IMR-90 (cell line): Measurements from ENCODE around the gene SBK3. TPM values are rescaled to one million over a fixed set of nuclear protein-coding genes. Genes with fewer than 3 reads are reported as not detected.
A peak's percentile ranks its signal among the peaks of the same experiment; 100 is the strongest.

ENCODE experiments used
- ATAC-seq: fragments of 200-7000 bp; cut with Tn5 transposase; 2 replicates; pipeline ENCODE4 v1.9.1; 2020; ENCODE audit warnings: low read depth, mild to moderate bottlenecking, moderate library complexity
- BruUV-seq: library from RNA; stranded (reverse); fragments of 400-500 nt; replicated peaks from 2 replicates; lab custom pipeline; 2021; lab: Mats Ljungman, UMichigan
- CTCF ChIA-PET: fragments of 300-600 bp; formaldehyde crosslinking; extraction: SDS; loops from one replicate; lab custom pipeline; 2021; ENCODE audit warnings: antibody characterized with exemption; lab: Yijun Ruan, JAX
- POLR2A ChIA-PET: fragments of 300-600 bp; sonication (Branson Sonifier 250); formaldehyde crosslinking; loops from one replicate; lab custom pipeline; 2022; ENCODE audit warnings: antibody characterized with exemption; ENCODE audit not compliant: unreplicated experiment; lab: Charles Lee
- DNase-seq: peaks from one replicate; pipeline ENCODE4 v3.0.0; 2013
- H2AFZ ChIP-seq: replicated peaks from 2 replicates; pipeline ENCODE3; 2013; ENCODE audit warnings: low read length, mild to moderate bottlenecking; ENCODE audit not compliant: poor library complexity
- H2AK5ac ChIP-seq: 2 replicates; pipeline ENCODE4 v1.6.1; 2013; ENCODE audit warnings: low read depth, low read length, inconsistent platforms
- H2AK9ac ChIP-seq: replicated peaks from 2 replicates; pipeline ENCODE3; 2013; ENCODE audit warnings: mild to moderate bottlenecking, low read depth, low read length, moderate library complexity; ENCODE audit not compliant: poor library complexity
- H2BK120ac ChIP-seq: 2 replicates; pipeline ENCODE4 v1.6.1; 2013; ENCODE audit warnings: low read depth, low read length, inconsistent platforms
- H2BK15ac ChIP-seq: 3 replicates; pipeline ENCODE4 v1.6.1; 2013; ENCODE audit warnings: low read depth, low read length, inconsistent platforms
- H2BK20ac ChIP-seq: 2 replicates; pipeline ENCODE4 v1.6.1; 2013; ENCODE audit warnings: low read depth, mild to moderate bottlenecking, inconsistent platforms, low read length, moderate library complexity
- H2BK5ac ChIP-seq: 2 replicates; pipeline ENCODE4 v1.6.1; 2013; ENCODE audit warnings: mild to moderate bottlenecking, low read depth, low read length, inconsistent platforms; ENCODE audit not compliant: poor library complexity, severe bottlenecking
- H3K14ac ChIP-seq: replicated peaks from 2 replicates; pipeline ENCODE4 v1.6.1; 2013; ENCODE audit warnings: low read depth, low read length, inconsistent platforms
- H3K18ac ChIP-seq: 2 replicates; pipeline ENCODE4 v1.6.1; 2013; ENCODE audit warnings: low read depth, low read length, control low read depth
- H3K23ac ChIP-seq: 2 replicates; pipeline ENCODE4 v1.6.1; 2013; ENCODE audit warnings: low read depth, low read length, inconsistent platforms
- H3K27ac ChIP-seq: 2 replicates; pipeline ENCODE4 v1.5.1; 2013; ENCODE audit warnings: mild to moderate bottlenecking, control low read depth, low read length; ENCODE audit not compliant: insufficient read depth
- H3K27me3 ChIP-seq: 2 replicates; pipeline ENCODE4 v1.6.1; 2013; ENCODE audit warnings: low read length; ENCODE audit not compliant: control insufficient read depth, insufficient read depth
- H3K36me3 ChIP-seq: 2 replicates; pipeline ENCODE4 v1.6.1; 2013; ENCODE audit warnings: low read length, mixed read lengths; ENCODE audit not compliant: control insufficient read depth, insufficient read depth
- H3K4ac ChIP-seq: 2 replicates; pipeline ENCODE4 v1.6.1; 2013; ENCODE audit warnings: low read depth, low read length, inconsistent platforms
- H3K4me1 ChIP-seq: 2 replicates; pipeline ENCODE4 v1.6.1; 2013; ENCODE audit warnings: low read length, mixed read lengths; ENCODE audit not compliant: control insufficient read depth, insufficient read depth
- H3K4me2 ChIP-seq: 2 replicates; pipeline ENCODE4 v1.6.1; 2013; ENCODE audit warnings: low read depth, mild to moderate bottlenecking, control low read depth, low read length, moderate library complexity
- H3K4me3 ChIP-seq: 2 replicates; pipeline ENCODE4 v1.5.1; 2013; ENCODE audit warnings: low read depth, mild to moderate bottlenecking, control low read depth, low read length, moderate library complexity; ENCODE audit not compliant: insufficient read depth
- H3K56ac ChIP-seq: 2 replicates; pipeline ENCODE4 v1.6.1; 2013; ENCODE audit warnings: low read length, inconsistent platforms; ENCODE audit not compliant: insufficient read depth; ENCODE audit errors: extremely low read depth
- H3K79me1 ChIP-seq, 2 experiments: 2 replicates each; pipeline ENCODE4 v1.6.1; 2013; ENCODE audit warnings: low read length in 2 of 2, inconsistent platforms in 1 of 2, low read depth in 1 of 2
- H3K9ac ChIP-seq: 2 replicates; pipeline ENCODE4 v1.6.1; 2013; ENCODE audit warnings: low read depth, low read length, control low read depth
- H3K9me1 ChIP-seq: 2 replicates; pipeline ENCODE4 v1.6.1; 2013; ENCODE audit warnings: low read length, inconsistent platforms; ENCODE audit not compliant: insufficient read depth
- H3K9me3 ChIP-seq: 2 replicates; pipeline ENCODE4 v1.6.1; 2013; ENCODE audit warnings: low read length; ENCODE audit not compliant: control insufficient read depth, insufficient read depth
- H4K20me1 ChIP-seq: 2 replicates; pipeline ENCODE4 v1.6.1; 2013; ENCODE audit warnings: low read length, inconsistent platforms; ENCODE audit not compliant: insufficient read depth
- H4K5ac ChIP-seq: 2 replicates; pipeline ENCODE4 v1.6.1; 2013; ENCODE audit warnings: mild to moderate bottlenecking, low read depth, low read length, control low read depth
- H4K8ac ChIP-seq, 2 experiments: 2 replicates each; pipeline ENCODE4 v1.6.1; 2013; ENCODE audit warnings: low read depth in 2 of 2, low read length in 2 of 2, control low read depth in 1 of 2, inconsistent platforms in 1 of 2
- H4K91ac ChIP-seq: 2 replicates; pipeline ENCODE4 v1.6.1; 2013; ENCODE audit warnings: low read depth, low read length, inconsistent platforms; ENCODE audit not compliant: insufficient read depth
- BHLHE40 ChIP-seq: fragments of 150-350 bp; IDR thresholded peaks from 2 replicates; pipeline ENCODE4 v1.6.1; 2016; ENCODE audit warnings: mild to moderate bottlenecking, low read depth, low read length
- CEBPB ChIP-seq: IDR thresholded peaks from 2 replicates; pipeline ENCODE4 v1.6.1; 2012; ENCODE audit warnings: low read depth, low read length, improper control_type of control experiment
- FOS ChIP-seq: fragments of 150-350 bp; IDR thresholded peaks from 2 replicates; pipeline ENCODE4 v1.6.1; 2016; ENCODE audit warnings: low read depth, low read length
- MAFK ChIP-seq: IDR thresholded peaks from 2 replicates; pipeline ENCODE4 v1.6.1; 2012; ENCODE audit warnings: low read depth, low read length, improper control_type of control experiment
- MAZ ChIP-seq: IDR thresholded peaks from 2 replicates; pipeline ENCODE4 v1.6.1; 2012; ENCODE audit warnings: low read depth, mild to moderate bottlenecking, low read length, improper control_type of control experiment, moderate library complexity, borderline replicate concordance
- MXI1 ChIP-seq: IDR thresholded peaks from 2 replicates; pipeline ENCODE4 v1.6.1; 2012; ENCODE audit warnings: low read depth, mild to moderate bottlenecking, low read length, moderate library complexity, borderline replicate concordance
- NFE2L2 ChIP-seq: fragments of 150-350 bp; IDR thresholded peaks from 2 replicates; pipeline ENCODE4 v1.6.1; 2016; ENCODE audit warnings: low read depth, mild to moderate bottlenecking, low read length
- POLR2A ChIP-seq: IDR thresholded peaks from 2 replicates; pipeline ENCODE4 v1.6.1; 2012; ENCODE audit warnings: mild to moderate bottlenecking, low read depth, low read length
- RAD21 ChIP-seq: IDR thresholded peaks from 2 replicates; pipeline ENCODE4 v1.6.1; 2012; ENCODE audit warnings: low read length, improper control_type of control experiment
- RCOR1 ChIP-seq: IDR thresholded peaks from 2 replicates; pipeline ENCODE4 v1.6.1; 2012; ENCODE audit warnings: mild to moderate bottlenecking, low read length, improper control_type of control experiment; ENCODE audit not compliant: insufficient replicate concordance
- RFX5 ChIP-seq: IDR thresholded peaks from 2 replicates; pipeline ENCODE4 v1.8.0; 2012; ENCODE audit warnings: low read depth, mild to moderate bottlenecking, low read length, moderate library complexity
- SMC3 ChIP-seq: fragments of 150-350 bp; IDR thresholded peaks from 2 replicates; pipeline ENCODE4 v1.6.1; 2016; ENCODE audit warnings: low read depth, mild to moderate bottlenecking, antibody characterized with exemption, low read length, moderate library complexity
- WGBS, 2 experiments: methylation state at CpG; one replicate each; pipeline versions ENCODE4 v1.1.5 to v1.1.7; 2013; ENCODE audit warnings: missing lambda C conversion rate in 2 of 2; ENCODE audit not compliant: insufficient read length in 1 of 2; ENCODE audit errors: extremely low coverage in 2 of 2; 5-methylcytosine and 5-hydroxymethylcytosine counted together
- dilution Hi-C: fragments of 300-500 bp; cut with HindIII; formaldehyde crosslinking; loops from one replicate; pipeline ENCODE4 v1.14.3; 2018; ENCODE audit warnings: low sequenced_read_pairs; ENCODE audit not compliant: unreplicated experiment
- in situ Hi-C: fragments of 300-500 bp; cut with MboI; formaldehyde crosslinking; loops from 3 replicates; pipeline ENCODE4 v1.14.3; 2019; ENCODE audit warnings: low sequenced_read_pairs, inconsistent platforms, mixed read lengths
- intact Hi-C: fragments of 100-400 bp; cut with micrococcal nuclease; formaldehyde crosslinking; loops from 2 replicates; pipeline ENCODE4 v1.10.0; 2022
- polyA plus RNA-seq, 3 experiments: library from polyadenylated mRNA; depleted of rRNA; stranded (reverse); fragments of >200 nt; gene quantifications; 2 replicates each; pipeline ENCODE4 v1.2.3, GENCODE V29; 2012; ENCODE audit warnings: low replicate concordance in 1 of 3
- total RNA-seq: library from RNA; depleted of rRNA; stranded (reverse); fragments of >200 nt; gene quantifications from 2 replicates; pipeline ENCODE4 v1.2.3, GENCODE V29; 2012
- TF ChIP-seq, protein P1 (sequence below): fragments of 150-350 bp; IDR thresholded peaks from 2 replicates; pipeline ENCODE4 v1.6.1; 2017; ENCODE audit warnings: mild to moderate bottlenecking, antibody characterized with exemption, low read length, low read depth
- TF ChIP-seq, protein P2 (sequence below): fragments of 150-350 bp; IDR thresholded peaks from 2 replicates; pipeline ENCODE4 v1.6.1; 2016; ENCODE audit warnings: low read depth, mild to moderate bottlenecking, low read length, moderate library complexity, borderline replicate concordance

SBK3 gene
- total and polyA plus RNA-seq, 2 of the 4 experiments (the other 2 are of a cell fraction), result 0.05 to 0.18 TPM

- H3K23ac ChIP-seq, result no peak overlapping the region
- ChIA-PET POLR2A (no interaction called here), CTCF (interaction anchor here (1.0 kb wide), 1 partner anchor 16 kb away, joined by 5 read pairs; no protein-coding TSS in a partner anchor)
- H3K4me2 ChIP-seq, result no peak overlapping the region
- no peak overlapping the region; the same call in 1 of the 2 replicates for H2BK20ac ChIP-seq
- H3K56ac ChIP-seq, result no peak overlapping the region
- H3K4me1 ChIP-seq, result peaks cover 2% of the 10 kb centered on the region; the same call in 1 of the 2 replicates
- no TSS peak for BruUV-seq
- H3K18ac ChIP-seq, result peak overlapping the region; percentile 43; the same call in 1 of the 2 replicates
- H3K14ac ChIP-seq, result peak overlapping the region; percentile 38; the same call in 1 of the 2 replicates
- H4K91ac ChIP-seq, result no peak overlapping the region
- DNase-seq, result peak; percentile 98
- H4K8ac ChIP-seq, result peak overlapping the region in 1 of 2 experiments; percentile 64; a peak in 2 of 4 replicates
- in situ Hi-C loops (loop anchor here (5.0 kb wide), 1 partner anchor 88 kb away; the partner anchor contains the start of gene ZNF865), dilution Hi-C loops (no loop called here), intact Hi-C loops (no loop called here)
- H2AK5ac ChIP-seq, result peak overlapping the region; percentile 88
- H3K79me1 ChIP-seq, result peaks cover 0 to 18% of the 10 kb centered on the region in 2 experiments; a peak in 2 of 4 replicates
- no peak overlapping the region; the same call in 2 of the 3 replicates for H2BK15ac ChIP-seq
- no peaks in the 10 kb centered on the region for H4K20me1 ChIP-seq
- peak overlapping the region; percentile 6; the same call in 1 of the 2 replicates for H4K5ac ChIP-seq
- H3K4ac ChIP-seq, result peak overlapping the region; percentile 64
- H2BK120ac ChIP-seq, result peak overlapping the region; percentile 35
- peak overlapping the region; percentile 82 for H2BK5ac ChIP-seq
- ATAC-seq, result peak; percentile 24; the same call in 1 of the 2 replicates
- WGBS, 2 experiments, result 95% methylated on average over 3 of the region's 10 CpGs; no CpG with 5 or more reads in 1 of the 2 experiments
- H3K9ac ChIP-seq, result no peak overlapping the region
- no peaks in the 10 kb centered on the region for H3K9me3 ChIP-seq
- peak overlapping the region; percentile 52 for H2AFZ ChIP-seq
- no peaks in the 10 kb centered on the region for H3K27me3 ChIP-seq
- no peak overlapping the region for H3K27ac ChIP-seq
- peaks cover 22% of the 10 kb centered on the region for H3K9me1 ChIP-seq
- H3K36me3 ChIP-seq, result no peaks in the 10 kb centered on the region
- H2AK9ac ChIP-seq, result no peak overlapping the region
- H3K4me3 ChIP-seq, result no peak overlapping the region
- TF ChIP-seq RAD21, result no peak; the same call in 1 of the 2 replicates
- TF ChIP-seq, protein P1, sequence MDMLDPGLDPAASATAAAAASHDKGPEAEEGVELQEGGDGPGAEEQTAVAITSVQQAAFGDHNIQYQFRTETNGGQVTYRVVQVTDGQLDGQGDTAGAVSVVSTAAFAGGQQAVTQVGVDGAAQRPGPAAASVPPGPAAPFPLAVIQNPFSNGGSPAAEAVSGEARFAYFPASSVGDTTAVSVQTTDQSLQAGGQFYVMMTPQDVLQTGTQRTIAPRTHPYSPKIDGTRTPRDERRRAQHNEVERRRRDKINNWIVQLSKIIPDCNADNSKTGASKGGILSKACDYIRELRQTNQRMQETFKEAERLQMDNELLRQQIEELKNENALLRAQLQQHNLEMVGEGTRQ, result no peak
- no peak for TF ChIP-seq MAZ
- peak; percentile 43; the same call in 1 of the 2 replicates for TF ChIP-seq MAFK
- no peak for TF ChIP-seq POLR2A
- no peak for TF ChIP-seq RCOR1
- peak; percentile 81 for TF ChIP-seq FOS
- peak; percentile 54 for TF ChIP-seq CEBPB
- no peak for TF ChIP-seq RFX5
- TF ChIP-seq SMC3, result peak; percentile 2; the same call in 1 of the 2 replicates
- TF ChIP-seq MXI1, result no peak
- TF ChIP-seq NFE2L2, result peak; percentile 59
- peak; percentile 58; the same call in 1 of the 2 replicates for TF ChIP-seq BHLHE40
- TF ChIP-seq, protein P2, sequence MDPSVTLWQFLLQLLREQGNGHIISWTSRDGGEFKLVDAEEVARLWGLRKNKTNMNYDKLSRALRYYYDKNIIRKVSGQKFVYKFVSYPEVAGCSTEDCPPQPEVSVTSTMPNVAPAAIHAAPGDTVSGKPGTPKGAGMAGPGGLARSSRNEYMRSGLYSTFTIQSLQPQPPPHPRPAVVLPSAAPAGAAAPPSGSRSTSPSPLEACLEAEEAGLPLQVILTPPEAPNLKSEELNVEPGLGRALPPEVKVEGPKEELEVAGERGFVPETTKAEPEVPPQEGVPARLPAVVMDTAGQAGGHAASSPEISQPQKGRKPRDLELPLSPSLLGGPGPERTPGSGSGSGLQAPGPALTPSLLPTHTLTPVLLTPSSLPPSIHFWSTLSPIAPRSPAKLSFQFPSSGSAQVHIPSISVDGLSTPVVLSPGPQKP, result no peak
Measured at GRCh38 chr19:55519451-55520311, 25.7 kb downstream of the SBK3 start.
